Stimulated activated CD4-positive, alpha-beta T cell treated with anti-CD3 and anti-CD28 coated beads, Interleukin-15, amount 100 ng/mL, for 24 hours (primary cell): Measurements from ENCODE around the gene RSPO1.

Experiments used
- DNase-seq: peaks from one replicate; pipeline ENCODE4 v3.0.0-alpha.2; 2020

RSPO1 gene

GRCh38 chr1:37656026-37656425 is 21.3 kb upstream of the RSPO1 start:
- DNase-seq: no peak

DNA sequence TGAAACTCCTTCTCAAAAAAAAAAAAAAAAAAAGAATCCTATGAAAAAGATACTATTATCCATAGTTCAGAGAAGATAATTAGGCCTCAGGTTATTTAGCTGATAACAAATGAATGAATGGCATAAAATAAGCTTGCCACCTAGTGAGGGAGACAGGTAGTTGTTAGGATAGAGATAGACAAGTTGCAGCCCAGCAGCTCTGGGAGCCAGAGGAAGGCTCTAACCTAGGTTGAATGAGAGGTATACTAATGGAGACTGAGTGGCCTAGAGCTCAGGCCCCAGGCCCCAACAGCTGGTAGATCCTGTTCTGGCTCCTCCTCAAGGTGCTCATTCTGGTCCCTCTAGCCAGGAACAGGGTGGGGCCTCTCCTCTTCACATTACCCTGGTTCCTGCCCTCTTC is 20.6 kb upstream of the RSPO1 start:
- no peak for DNase-seq

GRCh38 chr1:37653906-37654305 is 19.2 kb upstream of the RSPO1 start:
- no peak for DNase-seq

GRCh38 chr1:37652976-37653375 is 18.3 kb upstream of the RSPO1 start:
- DNase-seq: no peak

- no peak for DNase-seq
Measured at GRCh38 chr1:37651803-37652202, 17.1 kb upstream of the RSPO1 start.

DNA sequence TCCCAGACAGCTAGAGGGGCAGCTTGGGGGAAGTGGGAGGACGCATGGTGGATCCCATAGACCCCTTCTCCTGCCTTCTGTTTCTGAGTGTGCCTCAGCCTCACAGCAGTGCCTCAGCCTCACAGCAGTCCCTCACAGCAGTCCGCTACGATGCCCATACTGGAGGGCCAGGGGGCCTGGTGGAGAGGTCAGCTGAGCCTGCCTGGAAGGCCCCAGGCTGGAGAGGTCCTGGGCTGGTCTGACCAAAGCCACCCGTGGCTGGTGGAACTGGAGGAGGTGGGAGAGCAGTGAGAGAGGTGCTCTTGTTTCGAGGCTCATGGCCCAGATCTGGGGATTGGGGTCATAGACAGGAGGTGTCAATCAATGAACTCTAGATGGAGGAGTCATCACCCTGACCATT is 16.0 kb upstream of the RSPO1 start:
- DNase-seq: no peak

GRCh38 chr1:37650173-37650572 is 15.5 kb upstream of the RSPO1 start:
- no peak for DNase-seq

DNA sequence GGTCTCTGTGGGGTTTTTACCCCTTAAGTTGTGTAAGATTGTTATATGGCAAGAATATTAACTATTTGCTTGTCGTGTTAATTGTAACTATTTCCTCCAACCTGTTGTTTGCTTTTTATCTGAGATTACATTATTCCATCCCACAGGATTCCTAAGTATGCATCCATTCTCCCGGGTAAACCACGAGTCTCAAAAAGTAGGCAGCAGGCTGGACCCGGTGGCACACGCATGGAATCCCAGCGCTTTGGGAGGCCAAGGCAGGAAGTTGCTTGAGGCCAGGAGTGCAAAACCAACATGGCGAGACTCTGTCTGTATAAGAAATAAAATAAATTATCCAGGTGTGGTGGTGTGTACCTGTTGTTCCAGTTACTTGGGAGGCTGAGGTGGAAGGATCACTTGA is 12.6 kb upstream of the RSPO1 start:
- no peak for DNase-seq

DNA sequence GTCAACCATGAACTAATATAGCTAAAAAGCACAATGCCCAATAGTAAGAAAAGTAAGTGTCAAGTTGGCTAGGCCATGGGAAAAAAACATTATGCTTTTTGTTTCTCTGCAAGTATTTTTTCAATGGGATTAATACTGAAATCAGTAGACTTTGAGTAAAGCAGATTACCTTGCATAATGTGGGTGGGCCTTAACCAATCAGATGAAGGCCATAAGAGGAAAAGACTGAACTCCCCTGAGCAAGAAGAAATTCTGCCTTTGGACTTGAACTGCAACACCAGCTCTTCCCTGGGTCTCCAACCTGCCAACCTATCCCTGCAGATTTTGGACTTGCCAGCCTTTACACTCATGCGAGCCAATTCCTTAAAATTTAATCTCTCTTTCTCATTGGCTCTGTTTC is 6.4 kb upstream of the RSPO1 start:
- DNase-seq: no peak

DNA sequence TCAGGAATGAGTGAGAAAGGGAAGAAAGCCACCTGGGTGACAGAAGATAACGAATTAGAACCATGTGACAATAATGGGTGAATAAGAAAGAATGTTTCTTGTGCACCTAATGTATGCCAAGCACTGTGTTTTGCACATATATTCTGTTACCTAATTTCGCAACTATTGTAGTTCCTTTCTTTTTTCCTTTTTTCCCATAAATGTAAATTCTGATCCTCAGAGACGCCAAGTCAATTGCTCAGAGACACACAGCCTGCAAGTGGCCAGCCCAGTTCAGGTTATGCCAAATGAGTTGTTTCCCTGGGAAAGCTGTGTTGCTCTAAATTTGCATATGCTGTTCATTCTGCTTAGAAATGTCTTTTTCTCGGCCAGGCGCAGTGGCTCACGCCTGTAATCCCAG is 1.7 kb upstream of the RSPO1 start:
- no peak for DNase-seq

- DNase-seq: no peak
Measured at GRCh38 chr1:37634992-37635902, 555 bp upstream of the RSPO1 start.

DNA sequence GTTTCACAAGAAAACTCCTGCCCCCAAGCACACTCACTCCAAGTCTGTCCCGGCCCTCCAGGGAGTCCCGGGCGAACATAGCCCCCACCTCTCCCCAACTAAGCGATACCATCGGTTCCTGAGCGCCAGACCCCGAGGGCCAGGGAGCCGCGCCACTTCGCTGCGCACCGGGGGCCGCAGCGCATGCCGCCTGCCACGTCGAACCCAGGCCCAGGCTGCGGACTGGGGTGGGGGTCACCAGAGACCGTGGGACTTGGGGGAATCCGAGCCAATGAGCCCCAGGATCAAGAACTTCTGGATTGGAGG is 801 bp downstream of the RSPO1 start:
- DNase-seq: no peak

- DNase-seq: no peak
Measured at GRCh38 chr1:37633040-37633937, 1.4 kb downstream of the RSPO1 start.

GRCh38 chr1:37631036-37631435 is 3.7 kb downstream of the RSPO1 start:
- no peak for DNase-seq

- no peak for DNase-seq
Measured at GRCh38 chr1:37630426-37631028, 4.2 kb downstream of the RSPO1 start.

DNA sequence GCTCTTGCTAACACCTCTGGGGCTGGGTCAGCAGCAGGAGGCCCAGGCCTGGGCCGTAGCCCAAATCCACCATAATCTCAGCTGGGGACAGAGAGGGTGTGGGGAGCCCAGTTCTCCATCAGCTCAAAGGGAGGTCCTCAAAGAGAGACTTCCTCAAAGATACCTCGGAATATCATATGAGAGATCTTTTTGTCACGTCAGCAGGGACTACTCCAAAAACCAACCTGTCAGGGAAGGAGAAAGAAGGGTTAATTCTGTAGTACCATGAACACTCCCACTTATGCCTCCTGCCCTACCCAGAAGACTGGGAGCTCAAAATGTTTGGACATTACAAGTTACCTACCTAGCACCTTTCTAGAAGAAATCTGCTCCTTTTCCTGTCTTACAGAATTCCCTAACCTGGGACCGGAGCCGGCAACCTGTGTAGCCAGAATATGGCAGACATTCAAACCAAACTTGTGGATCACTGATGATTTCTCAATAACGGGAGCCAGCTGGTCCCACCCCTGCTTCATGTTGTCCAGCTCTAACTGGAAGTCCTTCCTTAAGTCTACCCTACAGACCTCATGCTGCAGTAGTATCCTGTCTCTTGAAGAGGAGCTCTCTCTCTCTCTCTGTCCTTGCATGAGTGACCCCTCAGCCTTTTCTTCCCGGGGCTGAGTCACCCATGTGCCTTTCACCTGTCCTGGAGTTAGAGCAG is 4.8 kb downstream of the RSPO1 start:
- DNase-seq: no peak

DNA sequence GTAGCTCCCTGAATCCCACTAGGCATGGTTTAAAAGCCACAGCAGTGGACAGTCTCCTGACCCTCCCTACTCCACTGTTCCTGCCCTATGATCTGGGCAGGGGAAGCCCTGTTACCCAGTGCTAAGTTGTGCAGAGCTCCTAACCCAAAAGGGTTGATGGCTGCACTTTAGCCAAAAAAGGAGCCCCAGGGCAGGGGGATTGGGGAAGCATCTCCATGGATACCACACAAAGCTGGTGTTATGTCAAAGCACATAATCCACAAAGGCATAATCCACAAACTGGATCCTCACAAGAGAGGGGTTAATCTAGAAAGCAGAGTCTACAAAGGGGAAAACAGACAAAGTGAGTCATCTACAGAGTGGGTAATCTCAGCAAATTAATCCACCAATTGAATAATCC is 5.7 kb downstream of the RSPO1 start:
- no peak for DNase-seq

- no peak for DNase-seq
Measured at GRCh38 chr1:37628026-37628556, 6.6 kb downstream of the RSPO1 start.

- no peak for DNase-seq
Measured at GRCh38 chr1:37622131-37622530, 12.6 kb downstream of the RSPO1 start.

- DNase-seq: no peak
Measured at GRCh38 chr1:37621326-37621870, 13.3 kb downstream of the RSPO1 start.

DNA sequence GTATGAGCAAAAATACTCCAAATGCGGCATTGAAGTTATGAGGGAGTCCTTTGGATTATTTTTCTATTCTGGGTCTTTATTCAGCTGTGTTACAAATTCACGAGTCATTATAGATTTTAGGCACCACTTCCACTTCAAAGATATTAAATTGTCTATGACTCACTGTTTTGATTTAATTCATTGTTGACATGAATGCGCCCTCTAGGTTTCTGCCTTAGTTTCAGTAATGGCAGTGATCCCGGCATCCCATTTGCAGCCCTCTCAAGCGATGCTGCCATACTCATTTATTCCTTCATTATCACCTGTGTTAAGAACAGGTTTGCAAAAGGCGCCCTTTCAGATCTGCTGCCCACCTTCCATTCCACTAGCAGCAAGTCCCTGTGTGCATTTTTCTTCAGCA is 14.0 kb downstream of the RSPO1 start:
- no peak for DNase-seq

- DNase-seq: no peak
Measured at GRCh38 chr1:37616330-37616729, 18.4 kb downstream of the RSPO1 start.

DNA sequence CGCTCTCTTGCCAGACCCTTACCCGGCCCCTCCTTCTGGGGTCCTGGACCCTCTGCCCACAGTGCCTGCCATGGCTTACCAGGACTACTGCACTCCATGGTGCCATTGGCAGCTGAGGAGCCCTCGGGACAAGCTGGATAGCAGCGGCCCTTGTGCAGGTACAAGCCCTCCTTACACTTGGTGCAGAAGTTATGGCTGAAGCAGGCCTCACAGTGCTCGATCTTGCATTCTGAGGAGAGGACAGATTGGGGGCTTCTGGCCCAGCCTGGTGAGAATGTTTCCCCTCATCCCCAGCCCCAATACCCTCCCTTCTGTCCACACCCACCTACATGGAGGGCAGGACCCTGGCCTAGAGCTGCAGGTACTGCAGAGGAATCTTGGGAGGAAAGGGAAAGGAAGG is 20.6 kb downstream of the RSPO1 start:
- DNase-seq: no peak
